SK-N-MC (cell line): ENCODE measurements around the gene KLK1.

Source experiments
- EZH2 ChIP-seq: fragments of 200-600 bp; sonication (generic); IDR thresholded peaks from one replicate; pipeline ENCODE4 v1.6.1; 2017; ENCODE audit warnings: antibody characterized with exemption
- POLR2AphosphoS5 ChIP-seq: IDR thresholded peaks from 2 replicates; pipeline ENCODE4 v1.6.1; 2012; ENCODE audit warnings: mild to moderate bottlenecking, low read depth, low read length, borderline replicate concordance

DNA sequence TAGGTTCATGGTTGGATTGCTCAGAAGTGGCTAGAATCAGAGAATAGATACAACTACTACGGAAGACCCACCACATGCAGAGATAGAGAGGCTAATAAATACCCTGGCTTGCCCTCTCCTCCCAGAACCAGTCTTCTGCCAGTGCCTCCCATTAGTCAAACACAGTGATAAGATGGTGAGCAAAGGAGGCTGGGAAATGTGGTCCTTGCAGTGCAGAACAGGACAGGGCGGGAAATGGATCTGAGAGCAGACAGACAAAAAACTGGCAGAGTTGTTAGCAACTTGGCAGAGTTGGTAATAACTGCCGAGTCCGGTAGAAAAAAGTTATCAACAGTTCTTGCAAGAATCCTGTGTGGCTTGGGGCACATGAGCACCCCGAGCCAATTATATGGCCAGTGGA lies 8.7 kb downstream of the KLK1 start:
- TF ChIP-seq POLR2AphosphoS5, result no peak
- TF ChIP-seq EZH2, result no peak
